ENCODE data around the gene TIE1.

TIE1 gene

GRCh38 chr1:43284065-43284464 is 16.7 kb upstream of the TIE1 start:
- TF ChIP-seq REST (IDR thresholded peaks at IDR 0.05; ENCODE audit: insufficient read depth in 1 of 2, low read depth in 2 of 2, low read length in 2 of 2) (no peak), POLR2AphosphoS5 (IDR thresholded peaks at IDR 0.05; ENCODE audit: low read depth, low read length) (no peak), TAF1 (IDR thresholded peaks at IDR 0.05; ENCODE audit: borderline replicate concordance, insufficient read depth, low read length) (no peak), SIN3A (IDR thresholded peaks at IDR 0.05; ENCODE audit: borderline replicate concordance, insufficient read depth, low read length) (no peak), FOXP2 (optimal IDR thresholded peaks at IDR 0.05; ENCODE audit: borderline replicate concordance, extremely low read depth, extremely low read length, insufficient read depth) (no peak)

GRCh38 chr1:43284546-43285110 is 16.2 kb upstream of the TIE1 start:
- TF ChIP-seq TAF1 (IDR thresholded peaks at IDR 0.05; ENCODE audit: borderline replicate concordance, insufficient read depth, low read length): no peak
- no peak for TF ChIP-seq FOXP2 (optimal IDR thresholded peaks at IDR 0.05; ENCODE audit: borderline replicate concordance, extremely low read depth, extremely low read length, insufficient read depth)
- TF ChIP-seq POLR2AphosphoS5 (IDR thresholded peaks at IDR 0.05; ENCODE audit: low read depth, low read length): no peak
- no peak for TF ChIP-seq REST (IDR thresholded peaks at IDR 0.05; ENCODE audit: insufficient read depth in 1 of 2, low read depth in 2 of 2, low read length in 2 of 2)
- TF ChIP-seq SIN3A (IDR thresholded peaks at IDR 0.05; ENCODE audit: borderline replicate concordance, insufficient read depth, low read length): no peak

GRCh38 chr1:43285269-43285990 is 15.4 kb upstream of the TIE1 start, which contains the start of gene C1orf210:
TSS of gene C1orf210 (minus strand) at chr1:43285581. CDS start at chr1:43283270, 2,311 bp downstream.
- TF ChIP-seq TAF1 (IDR thresholded peaks at IDR 0.05; ENCODE audit: borderline replicate concordance, insufficient read depth, low read length): no peak
- no peak for TF ChIP-seq FOXP2 (optimal IDR thresholded peaks at IDR 0.05; ENCODE audit: borderline replicate concordance, extremely low read depth, extremely low read length, insufficient read depth)
- no peak for TF ChIP-seq POLR2AphosphoS5 (IDR thresholded peaks at IDR 0.05; ENCODE audit: low read depth, low read length)
- no peak for TF ChIP-seq REST (IDR thresholded peaks at IDR 0.05; ENCODE audit: insufficient read depth in 1 of 2, low read depth in 2 of 2, low read length in 2 of 2)
- no peak for TF ChIP-seq SIN3A (IDR thresholded peaks at IDR 0.05; ENCODE audit: borderline replicate concordance, insufficient read depth, low read length)

- TF ChIP-seq POLR2AphosphoS5 (IDR thresholded peaks at IDR 0.05; ENCODE audit: low read depth, low read length) (no peak), FOXP2 (optimal IDR thresholded peaks at IDR 0.05; ENCODE audit: borderline replicate concordance, extremely low read depth, extremely low read length, insufficient read depth) (no peak), SIN3A (IDR thresholded peaks at IDR 0.05; ENCODE audit: borderline replicate concordance, insufficient read depth, low read length) (no peak), TAF1 (IDR thresholded peaks at IDR 0.05; ENCODE audit: borderline replicate concordance, insufficient read depth, low read length) (no peak), REST (IDR thresholded peaks at IDR 0.05; ENCODE audit: insufficient read depth in 1 of 2, low read depth in 2 of 2, low read length in 2 of 2) (no peak)
These were observed 14.7 kb upstream of the TIE1 start for GRCh38 chr1:43286115-43286514.

Data from PFSK-1 (cell line).